Measurements from ENCODE around the gene MRPL52. TPM values are rescaled to one million over a fixed set of nuclear protein-coding genes. Genes with fewer than 3 reads are reported as not detected.

The MRPL52 gene
- total and polyA plus RNA-seq, 8 donors = 25.2 to 194 (median 134) TPM; not detected in 1

DNA sequence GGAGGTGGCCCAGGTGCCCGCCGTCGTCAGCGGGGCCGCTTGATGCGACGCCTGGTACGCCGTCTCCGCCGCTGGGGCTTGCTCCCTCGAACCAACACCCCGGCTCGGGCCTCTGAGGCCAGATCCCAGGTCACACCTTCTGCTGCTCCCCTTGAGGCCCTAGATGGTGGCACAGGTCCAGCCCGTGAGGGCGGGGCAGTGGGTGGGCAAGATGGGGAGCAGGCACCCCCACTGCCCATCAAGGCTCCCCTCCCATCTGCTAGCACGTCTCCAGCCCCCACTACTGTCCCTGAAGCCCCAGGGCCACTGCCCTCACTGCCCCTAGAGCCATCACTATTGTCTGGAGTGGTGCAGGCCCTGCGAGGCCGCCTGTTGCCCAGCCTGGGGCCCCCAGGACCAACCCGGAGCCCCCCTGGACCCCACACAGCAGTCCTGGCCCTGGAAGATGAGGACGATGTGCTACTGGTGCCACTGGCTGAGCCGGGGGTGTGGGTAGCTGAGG, 47.4 kb downstream of the MRPL52 start:
- 88 to 96% (median 92%) methylated on average over 4 to 22 of the region's 22 CpGs for WGBS, 5 donors
- intact Hi-C loops (cut with DNase I; ENCODE audit: low total_unique reads) = no loop called here
- Histone ChIP-seq H3K27ac (no peak overlapping the region), H3K4me1 (peaks cover 14 to 52% (median 35%) of the 10 kb centered on the region in 4 donors), H3K9me3 (no peaks in the 10 kb centered on the region), H3K4me3 (no peak overlapping the region), H3K36me3 (peaks cover 51 to 72% (median 71%) of the 10 kb centered on the region in 4 donors), H3K27me3 (no peaks in the 10 kb centered on the region)
- no peak for DNase-seq
- TF ChIP-seq POLR2AphosphoS5 (IDR thresholded peaks at IDR 0.05) (no peak), EP300 (IDR thresholded peaks at IDR 0.05) (no peak), POLR2A (IDR thresholded peaks at IDR 0.05) (no peak)
- TF ChIP-seq, protein P1, sequence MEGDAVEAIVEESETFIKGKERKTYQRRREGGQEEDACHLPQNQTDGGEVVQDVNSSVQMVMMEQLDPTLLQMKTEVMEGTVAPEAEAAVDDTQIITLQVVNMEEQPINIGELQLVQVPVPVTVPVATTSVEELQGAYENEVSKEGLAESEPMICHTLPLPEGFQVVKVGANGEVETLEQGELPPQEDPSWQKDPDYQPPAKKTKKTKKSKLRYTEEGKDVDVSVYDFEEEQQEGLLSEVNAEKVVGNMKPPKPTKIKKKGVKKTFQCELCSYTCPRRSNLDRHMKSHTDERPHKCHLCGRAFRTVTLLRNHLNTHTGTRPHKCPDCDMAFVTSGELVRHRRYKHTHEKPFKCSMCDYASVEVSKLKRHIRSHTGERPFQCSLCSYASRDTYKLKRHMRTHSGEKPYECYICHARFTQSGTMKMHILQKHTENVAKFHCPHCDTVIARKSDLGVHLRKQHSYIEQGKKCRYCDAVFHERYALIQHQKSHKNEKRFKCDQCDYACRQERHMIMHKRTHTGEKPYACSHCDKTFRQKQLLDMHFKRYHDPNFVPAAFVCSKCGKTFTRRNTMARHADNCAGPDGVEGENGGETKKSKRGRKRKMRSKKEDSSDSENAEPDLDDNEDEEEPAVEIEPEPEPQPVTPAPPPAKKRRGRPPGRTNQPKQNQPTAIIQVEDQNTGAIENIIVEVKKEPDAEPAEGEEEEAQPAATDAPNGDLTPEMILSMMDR (IDR thresholded peaks at IDR 0.05) = no peak

DNA sequence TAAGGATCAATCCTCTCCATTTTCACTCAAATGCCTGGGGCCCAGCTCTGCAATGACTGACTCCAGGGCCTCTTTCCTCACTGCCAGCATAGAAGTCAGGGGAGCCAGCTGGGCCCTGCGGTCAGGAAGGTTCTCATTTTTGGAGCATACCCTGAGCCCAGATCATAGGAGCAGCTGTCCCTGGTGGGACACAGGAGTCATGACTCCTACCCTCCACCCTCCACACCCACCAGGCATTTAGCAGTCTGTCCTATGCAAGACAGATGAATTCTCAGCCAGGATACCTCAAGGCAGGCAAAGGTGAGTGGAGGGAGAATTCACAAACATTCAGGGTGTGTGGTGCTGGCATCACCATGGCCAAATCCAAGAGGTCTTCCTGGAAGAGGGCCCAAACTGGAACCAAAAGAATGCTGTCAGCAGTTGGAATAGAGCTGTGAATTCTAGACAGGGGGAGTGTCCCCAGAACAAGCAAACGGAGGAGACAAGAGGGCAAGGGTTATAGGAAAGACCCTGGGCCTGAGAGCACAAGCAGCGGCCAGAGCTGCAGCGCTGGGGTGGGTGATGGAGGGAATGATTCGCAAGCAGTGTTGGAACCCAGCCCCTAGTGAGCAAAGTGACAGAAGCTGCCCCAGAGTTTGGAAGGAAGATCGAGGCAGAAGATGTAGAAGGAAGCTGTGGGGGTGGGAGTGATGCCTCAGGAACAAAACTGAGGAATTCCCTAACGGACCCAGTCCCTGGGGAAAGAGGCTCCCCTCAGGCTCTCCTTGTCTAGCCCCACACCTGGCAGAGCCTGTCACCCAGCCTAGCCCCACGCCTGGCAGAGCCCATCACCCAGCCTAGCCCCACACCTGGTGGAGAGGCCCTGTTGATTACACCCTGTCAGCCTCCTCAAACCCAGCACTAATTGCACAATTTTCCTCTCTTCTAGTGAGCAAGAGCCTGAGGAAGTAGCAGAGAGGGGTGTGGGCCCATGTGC, 48.9 kb downstream of the MRPL52 start:
- WGBS, 5 donors = 80 to 83% (median 81%) methylated on average over 8 of the region's 8 CpGs
- peaks cover 12 to 58% (median 39%) of the 10 kb centered on the region in 4 donors for H3K4me1 ChIP-seq
- TF ChIP-seq, protein P1 (IDR thresholded peaks at IDR 0.05) = no peak
- TF ChIP-seq POLR2AphosphoS5 (IDR thresholded peaks at IDR 0.05) = no peak
- TF ChIP-seq EP300 (IDR thresholded peaks at IDR 0.05) = no peak
- TF ChIP-seq POLR2A (IDR thresholded peaks at IDR 0.05) = no peak
- H3K9me3 ChIP-seq = no peaks in the 10 kb centered on the region
- no peak for DNase-seq
- H3K27me3 ChIP-seq = no peaks in the 10 kb centered on the region
- peaks cover 51 to 67% (median 65%) of the 10 kb centered on the region in 4 donors for H3K36me3 ChIP-seq
- intact Hi-C loops (cut with DNase I; ENCODE audit: low total_unique reads) = no loop called here
- H3K4me3 ChIP-seq = no peak overlapping the region
- no peak overlapping the region for H3K27ac ChIP-seq

DNA sequence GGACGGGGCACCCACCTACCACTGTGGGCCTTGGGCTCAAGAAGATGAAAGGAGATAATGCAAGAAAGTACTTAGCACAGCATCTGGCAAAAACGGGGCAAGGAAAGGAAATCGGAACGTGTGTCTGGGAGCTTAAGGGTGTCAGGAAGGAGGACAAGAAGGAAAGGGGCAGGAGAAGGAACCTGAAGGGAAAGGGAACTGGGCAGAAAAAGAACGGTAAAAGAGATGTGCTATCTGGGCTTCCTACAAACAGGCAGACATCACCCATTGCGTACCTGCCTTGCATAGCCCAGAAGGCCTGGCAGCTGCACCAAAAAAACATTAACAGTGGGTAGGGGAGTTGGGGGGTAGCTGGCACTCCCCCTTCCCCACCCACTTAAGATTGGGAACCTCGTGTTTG, 52.4 kb downstream of the MRPL52 start:
- H3K27ac ChIP-seq = peak overlapping the region in 1 of 5 donors; percentile 29
- no peak overlapping the region for H3K4me3 ChIP-seq
- no peaks in the 10 kb centered on the region for H3K9me3 ChIP-seq
- WGBS, 5 donors = 22 to 34% (median 27%) methylated on average over 7 of the region's 7 CpGs
- intact Hi-C loops (cut with DNase I; ENCODE audit: low total_unique reads) = no loop called here
- no peaks in the 10 kb centered on the region for H3K27me3 ChIP-seq
- TF ChIP-seq EP300 (IDR thresholded peaks at IDR 0.05) = no peak
- peak in 1 of 3 donors; percentile 1 for TF ChIP-seq POLR2AphosphoS5 (IDR thresholded peaks at IDR 0.05)
- DNase-seq = no peak
- peaks cover 19 to 32% (median 30%) of the 10 kb centered on the region in 4 donors for H3K36me3 ChIP-seq
- H3K4me1 ChIP-seq = peaks cover 15 to 39% (median 32%) of the 10 kb centered on the region in 4 donors

DNA sequence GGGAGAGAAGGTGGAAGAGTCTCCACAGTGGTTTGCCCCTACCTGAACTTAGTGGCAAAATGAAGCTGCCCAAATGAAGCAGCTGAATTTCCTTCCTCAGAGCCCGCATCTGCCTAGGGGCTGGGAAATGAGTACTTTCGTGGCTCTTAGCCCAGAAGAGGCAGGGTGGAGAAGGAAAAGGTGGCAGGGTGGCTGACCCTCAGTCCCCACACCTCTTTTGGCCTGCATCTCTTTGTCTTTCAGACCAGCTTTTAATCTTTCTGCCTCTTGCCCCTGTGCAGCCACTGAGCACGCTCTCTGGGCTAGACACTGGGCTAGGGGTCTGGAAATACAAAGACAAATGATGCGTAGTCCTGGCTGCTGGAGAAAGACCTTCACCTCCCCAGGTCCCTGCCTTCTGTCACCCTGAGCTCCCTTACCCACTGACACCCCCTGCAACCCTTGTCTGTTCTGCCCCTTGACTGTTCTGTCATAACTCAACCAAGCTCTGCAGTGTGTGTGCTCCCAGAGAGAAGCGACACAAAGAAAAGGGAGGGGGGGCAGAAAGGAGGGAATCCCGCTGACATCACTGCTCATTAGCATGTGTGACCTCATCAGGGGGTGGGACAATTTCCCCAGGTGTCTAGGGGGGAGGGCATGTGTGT, 53.0 kb downstream of the MRPL52 start:
- Histone ChIP-seq H3K27me3 (no peaks in the 10 kb centered on the region), H3K4me1 (peaks cover 19 to 41% (median 37%) of the 10 kb centered on the region in 4 donors), H3K4me3 (no peak overlapping the region), H3K27ac (peak overlapping the region in 2 of 5 donors; percentile 25 to 29), H3K36me3 (peaks cover 13 to 26% (median 24%) of the 10 kb centered on the region in 4 donors), H3K9me3 (no peaks in the 10 kb centered on the region)
- intact Hi-C loops (cut with DNase I; ENCODE audit: low total_unique reads) = no loop called here
- TF ChIP-seq, protein P1 (IDR thresholded peaks at IDR 0.05) = no peak
- TF ChIP-seq POLR2A (IDR thresholded peaks at IDR 0.05) = no peak
- no peak for TF ChIP-seq POLR2AphosphoS5 (IDR thresholded peaks at IDR 0.05)
- TF ChIP-seq EP300 (IDR thresholded peaks at IDR 0.05) = no peak
- 10 to 20% (median 15%) methylated on average over 6 of the region's 6 CpGs for WGBS, 5 donors
- DNase-seq = peak; percentile 50 to 90

Measured in stomach (tissue), 9 donors.